ENCODE results near the gene SLC29A2.

SLC29A2 gene

DNA sequence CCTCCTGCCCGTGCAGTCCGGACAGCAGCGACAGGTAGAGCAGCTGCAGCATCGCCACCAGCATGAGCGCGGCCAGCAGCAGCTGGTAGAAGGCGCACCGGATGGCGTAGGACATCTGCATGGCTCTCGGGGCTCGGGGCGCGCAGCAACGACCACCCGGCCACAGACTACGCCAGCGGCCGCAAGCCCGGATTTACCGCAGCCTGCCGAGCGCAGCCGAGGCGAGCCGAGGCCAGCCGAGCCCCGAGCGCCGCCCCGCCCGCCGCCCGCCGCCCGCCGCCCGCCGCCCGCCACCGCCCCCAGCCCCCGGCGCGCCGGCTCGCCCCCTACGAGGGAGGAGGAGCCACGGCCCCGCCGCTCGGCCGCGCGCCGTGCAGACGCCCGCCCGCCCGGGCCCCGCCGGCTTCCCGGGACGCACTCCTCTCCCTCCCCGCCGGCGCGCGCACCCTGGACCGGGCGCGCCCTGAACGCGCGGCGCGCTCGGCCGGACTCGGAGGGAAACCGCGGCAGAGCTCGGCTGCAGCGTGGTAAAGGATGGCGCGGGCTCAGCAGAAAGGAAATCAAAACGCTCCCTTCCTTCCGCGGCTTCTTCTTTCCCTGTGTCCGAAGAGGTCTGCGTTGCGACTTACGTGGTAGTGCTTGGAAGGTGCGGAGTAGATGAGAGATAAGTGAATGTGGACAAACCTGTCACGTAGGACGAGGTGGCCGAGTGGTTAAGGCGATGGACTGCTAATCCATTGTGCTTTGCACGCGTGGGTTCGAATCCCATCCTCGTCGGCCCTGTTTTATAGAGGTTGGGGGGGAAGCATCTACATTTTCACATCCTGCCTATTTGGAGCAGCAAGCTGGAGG lies 23.9 kb downstream of the SLC29A2 start, which contains the start of gene B4GAT1:
B4GAT1 (minus strand) TSS at position 205 of the 852 bp plus-strand sequence; CDS start at position 121, 84 bp downstream.
- peak; percentile 94 for DNase-seq (ENCODE audit: low spot score)

DNA sequence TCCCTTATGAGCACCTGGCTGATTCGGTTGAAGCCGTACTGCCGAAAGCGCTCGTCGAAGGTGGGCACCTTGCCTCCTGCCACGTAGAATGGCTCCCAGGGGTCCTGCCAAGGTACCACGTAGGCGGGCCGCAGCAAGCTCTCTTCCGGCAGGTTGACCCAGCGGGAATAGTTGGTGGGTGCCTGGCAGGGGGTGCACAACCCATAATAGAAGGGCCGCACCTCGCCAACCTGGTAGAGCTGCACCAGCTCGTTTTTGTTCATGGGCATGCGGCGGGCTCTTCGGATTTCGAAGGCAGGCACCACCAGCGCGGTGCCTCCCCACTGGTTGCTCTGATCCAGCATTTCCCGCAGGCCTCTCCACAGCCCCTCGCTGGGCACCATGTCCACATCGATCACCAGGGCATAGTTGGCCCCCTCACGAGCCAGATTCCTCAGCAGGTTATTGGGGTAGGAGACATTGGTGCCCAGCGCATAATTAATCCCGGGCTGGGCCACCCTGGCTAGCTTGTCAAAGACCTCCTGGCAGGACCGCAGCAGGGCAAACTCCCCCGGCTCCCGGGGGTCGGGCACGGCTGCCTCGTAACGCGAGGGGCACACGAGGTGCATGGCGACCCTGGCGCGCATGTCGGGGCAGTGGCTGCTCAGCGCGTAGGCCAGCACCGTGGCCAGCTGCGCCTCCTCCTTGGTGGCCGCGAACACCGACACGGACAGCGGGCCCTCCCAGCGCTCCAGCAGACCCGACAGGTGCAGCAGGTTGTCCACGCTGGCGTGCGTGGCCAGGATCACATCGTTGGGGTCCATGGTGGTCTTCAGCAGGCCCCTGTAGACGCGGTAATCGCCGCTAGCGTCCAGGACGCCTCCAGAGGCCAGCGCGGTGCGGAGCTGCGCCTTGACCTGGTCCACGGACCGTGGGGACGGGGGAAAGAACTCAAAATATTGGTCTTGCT lies 24.8 kb downstream of the SLC29A2 start:
- DNase-seq (ENCODE audit: low spot score), result no peak

DNA sequence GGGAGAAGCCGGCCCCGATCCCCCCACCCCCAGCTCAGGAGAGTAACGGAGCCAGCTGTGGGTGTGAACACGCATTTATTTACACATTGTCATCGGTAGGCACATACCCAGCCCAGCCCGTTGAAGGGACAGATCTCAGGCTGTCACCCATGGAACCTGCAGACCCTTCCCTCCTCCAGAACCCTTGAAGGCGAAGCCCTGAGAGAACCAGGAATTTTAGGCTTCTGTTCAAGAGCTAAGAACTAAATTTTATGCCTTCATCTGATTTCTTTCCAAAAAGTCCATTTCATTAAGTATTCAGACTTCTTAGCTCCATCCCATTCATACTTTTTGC lies 26.3 kb downstream of the SLC29A2 start:
- no peak for DNase-seq (ENCODE audit: low spot score)

DNA sequence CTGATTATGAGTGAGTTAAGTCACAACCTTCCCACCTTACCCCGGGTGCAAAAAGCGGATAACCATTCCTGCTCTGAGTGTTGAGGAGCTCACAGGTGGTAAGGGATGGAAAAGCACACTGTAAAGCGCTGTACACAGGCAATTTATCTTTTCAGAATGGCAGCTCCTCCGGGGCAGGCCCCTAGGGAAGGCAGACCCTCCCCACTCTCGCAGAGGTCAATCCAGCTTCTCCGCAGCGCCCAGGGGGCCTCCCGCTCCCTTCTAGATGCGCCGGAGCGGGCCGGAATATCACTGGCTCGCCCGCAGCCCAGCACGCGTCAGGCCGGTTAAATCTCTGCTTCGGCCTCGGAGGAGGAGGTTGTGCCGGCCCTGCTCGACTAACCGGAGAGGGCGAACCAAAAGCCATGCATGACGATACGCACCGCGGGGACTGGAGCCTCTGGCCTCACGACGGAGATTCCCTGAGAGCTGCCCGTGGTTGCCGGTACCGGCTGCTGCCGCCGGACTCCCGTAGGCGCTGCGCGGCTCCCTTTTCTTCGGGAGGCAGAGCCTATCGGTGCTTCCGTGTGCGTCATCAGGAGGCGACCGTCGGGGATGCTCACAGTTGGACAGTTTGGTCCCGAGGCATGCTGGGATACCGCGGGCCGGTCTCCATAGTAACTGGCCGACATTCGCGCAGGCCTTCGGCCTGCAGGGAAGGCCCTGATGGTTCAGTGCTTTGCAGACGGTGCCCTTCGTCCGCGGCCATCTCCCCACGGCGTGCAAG lies 26.8 kb downstream of the SLC29A2 start, which contains the start of gene BRMS1:
BRMS1 (minus strand) TSS at position 555 of the 766 bp plus-strand sequence. CDS start 2,870 bp downstream, outside the sequence.
- peak; percentile 97 for DNase-seq (ENCODE audit: low spot score)

DNA sequence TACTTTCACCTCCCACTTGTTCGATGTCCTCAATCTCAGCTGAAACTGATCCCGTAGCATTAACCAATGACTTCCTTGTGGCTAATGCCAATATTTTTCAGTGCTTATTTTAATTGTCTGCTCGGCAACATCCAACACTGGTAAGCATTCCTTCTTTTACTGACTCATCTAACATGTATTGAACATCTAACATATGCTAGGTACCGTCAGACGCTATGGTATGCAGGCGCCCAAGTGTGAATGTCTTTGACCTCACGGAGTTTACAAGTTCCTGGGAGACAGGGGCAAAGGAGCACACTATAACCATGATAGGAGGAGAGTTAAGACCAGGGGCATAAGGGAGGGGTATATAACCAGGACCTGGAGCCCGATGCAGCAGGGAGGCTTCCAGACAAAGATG lies 28.4 kb downstream of the SLC29A2 start:
- no peak for DNase-seq (ENCODE audit: low spot score)

DNA sequence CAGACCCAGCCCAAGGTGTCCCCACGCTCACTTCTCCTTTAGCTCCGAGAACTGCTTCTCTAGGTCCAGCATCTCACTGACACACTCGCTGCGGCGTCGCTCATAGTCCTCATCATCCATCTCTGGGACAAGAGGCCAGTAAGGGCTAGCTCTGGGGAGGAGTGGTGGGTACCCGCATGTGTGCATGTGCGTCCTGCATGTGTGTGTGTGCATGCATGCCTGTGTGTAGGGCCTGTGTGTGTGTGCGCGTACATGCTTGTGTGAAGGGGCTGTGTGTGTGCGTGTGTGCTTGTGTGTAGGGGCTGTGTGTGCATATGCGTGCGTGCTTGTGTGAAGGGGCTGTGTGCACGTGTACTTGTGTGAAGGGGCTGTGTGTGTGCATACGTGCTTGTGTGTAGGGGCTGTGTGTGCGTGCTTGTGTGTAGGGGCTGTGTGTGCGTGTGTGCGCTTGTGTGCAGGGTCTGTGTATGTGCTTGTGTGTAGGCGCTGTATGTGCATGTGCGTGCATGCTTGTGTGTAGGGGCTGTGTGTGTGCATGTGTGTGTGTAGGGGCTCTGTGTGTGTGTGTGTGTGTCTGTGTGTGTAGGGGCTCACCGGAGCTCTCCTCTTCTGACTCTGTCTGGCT lies 29.9 kb downstream of the SLC29A2 start:
- no peak for DNase-seq (ENCODE audit: low spot score)

DNA sequence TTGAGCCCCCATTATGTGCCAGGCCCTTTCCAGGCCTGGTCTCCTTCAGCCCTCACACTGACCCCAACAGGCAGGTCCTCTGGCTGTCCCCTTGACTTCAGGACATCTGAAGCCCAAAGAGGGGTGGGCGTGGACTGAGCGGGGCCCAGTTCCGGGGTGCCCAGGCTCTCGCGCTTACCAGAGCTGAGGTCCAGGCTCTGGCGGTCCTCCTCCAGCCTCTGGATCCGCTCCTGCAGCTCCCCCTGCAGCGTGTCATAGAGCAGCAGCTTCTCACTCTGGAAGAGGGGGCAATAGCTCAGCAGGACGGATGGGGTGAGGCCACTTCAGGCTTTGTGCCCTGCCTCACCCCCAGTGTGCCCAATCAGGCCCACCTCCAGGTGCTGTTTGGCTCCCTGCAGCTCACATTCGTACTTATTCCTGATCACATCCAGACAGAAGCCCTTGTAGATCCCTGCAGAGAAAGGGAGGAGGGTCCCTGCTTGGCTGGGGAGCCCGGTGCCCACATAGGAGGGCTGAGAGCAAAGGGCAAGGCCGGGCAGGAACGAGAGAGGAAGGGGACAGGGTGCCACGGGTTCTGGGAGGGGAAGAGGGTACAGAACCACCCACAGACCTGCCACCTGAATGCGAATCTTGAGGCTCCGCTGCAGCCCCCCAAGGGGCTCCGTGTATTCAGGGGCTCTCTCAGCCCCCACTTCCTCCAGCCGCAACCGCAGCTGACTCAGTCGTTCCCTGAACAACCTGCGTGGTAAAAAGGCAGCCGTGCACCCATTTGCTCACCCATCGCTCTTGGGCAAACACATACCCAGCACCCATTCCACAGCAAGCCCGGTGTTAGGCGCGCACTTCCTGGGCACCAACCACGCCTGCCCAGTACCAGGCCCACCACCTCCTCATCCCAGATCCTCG lies 30.7 kb downstream of the SLC29A2 start:
- no peak for DNase-seq (ENCODE audit: low spot score)

DNA sequence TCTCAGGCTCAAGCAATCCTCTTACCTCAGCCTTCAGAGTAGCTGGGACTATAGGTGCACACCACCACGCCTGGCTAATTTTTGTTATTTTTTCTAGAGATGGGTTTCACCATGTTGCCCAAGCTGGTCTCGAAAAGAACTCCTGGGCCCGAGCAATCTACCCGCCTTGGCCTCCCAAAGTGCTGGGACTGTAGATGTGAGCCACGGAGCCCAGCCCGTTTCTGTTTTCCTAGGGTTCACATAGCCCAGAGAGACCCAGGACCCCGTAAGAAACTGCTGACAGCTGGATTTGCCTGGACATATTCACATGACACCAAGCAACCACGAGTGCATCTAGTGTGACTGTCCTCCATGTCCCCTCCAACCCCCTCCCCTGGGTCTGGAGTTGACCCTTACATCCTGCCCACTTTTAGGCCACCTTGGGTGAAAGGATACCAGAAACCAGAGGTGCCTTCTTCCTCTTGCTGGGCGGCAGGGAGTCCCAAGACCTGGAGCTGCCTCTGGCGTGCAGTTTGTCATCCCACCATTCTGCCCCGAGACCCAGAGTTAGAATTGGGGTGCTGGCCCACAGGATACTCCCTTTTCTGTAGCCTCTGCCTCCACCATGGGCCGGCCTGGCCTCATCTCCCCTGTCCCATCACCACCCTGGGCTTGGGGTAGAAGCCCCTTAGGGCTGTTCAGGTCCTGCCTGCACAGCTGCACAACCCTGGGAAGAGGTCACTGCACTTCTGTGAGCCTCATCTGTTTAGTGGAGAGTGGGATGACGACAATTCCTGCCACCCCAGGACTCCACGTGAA lies 31.7 kb downstream of the SLC29A2 start:
- no peak for DNase-seq (ENCODE audit: low spot score)

DNA sequence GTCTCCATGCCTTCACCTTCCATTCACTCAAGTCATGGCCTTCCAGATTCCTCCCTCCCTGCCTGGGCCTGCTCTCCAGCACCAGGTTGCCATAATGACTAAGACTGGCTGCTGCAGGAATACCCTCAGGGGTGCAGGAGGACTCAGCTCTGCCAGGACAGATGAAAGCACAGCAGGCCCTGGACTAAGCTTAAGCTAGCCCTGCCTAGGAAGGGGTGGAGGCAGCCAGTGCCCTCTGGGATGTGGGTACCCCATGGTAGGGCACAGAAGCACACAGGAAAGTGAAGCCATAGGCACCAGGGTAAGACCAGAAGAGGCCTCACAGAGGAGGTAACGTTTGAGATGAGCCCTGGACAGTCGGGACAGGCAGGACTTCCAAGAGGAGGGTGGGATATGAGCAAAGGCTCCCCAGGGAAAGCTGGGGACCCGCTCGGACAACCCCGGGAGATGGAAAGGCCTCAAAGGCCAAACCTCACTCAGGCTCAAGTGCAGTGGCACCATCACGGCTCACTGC lies 32.3 kb downstream of the SLC29A2 start:
- DNase-seq (ENCODE audit: low spot score), result no peak

DNA sequence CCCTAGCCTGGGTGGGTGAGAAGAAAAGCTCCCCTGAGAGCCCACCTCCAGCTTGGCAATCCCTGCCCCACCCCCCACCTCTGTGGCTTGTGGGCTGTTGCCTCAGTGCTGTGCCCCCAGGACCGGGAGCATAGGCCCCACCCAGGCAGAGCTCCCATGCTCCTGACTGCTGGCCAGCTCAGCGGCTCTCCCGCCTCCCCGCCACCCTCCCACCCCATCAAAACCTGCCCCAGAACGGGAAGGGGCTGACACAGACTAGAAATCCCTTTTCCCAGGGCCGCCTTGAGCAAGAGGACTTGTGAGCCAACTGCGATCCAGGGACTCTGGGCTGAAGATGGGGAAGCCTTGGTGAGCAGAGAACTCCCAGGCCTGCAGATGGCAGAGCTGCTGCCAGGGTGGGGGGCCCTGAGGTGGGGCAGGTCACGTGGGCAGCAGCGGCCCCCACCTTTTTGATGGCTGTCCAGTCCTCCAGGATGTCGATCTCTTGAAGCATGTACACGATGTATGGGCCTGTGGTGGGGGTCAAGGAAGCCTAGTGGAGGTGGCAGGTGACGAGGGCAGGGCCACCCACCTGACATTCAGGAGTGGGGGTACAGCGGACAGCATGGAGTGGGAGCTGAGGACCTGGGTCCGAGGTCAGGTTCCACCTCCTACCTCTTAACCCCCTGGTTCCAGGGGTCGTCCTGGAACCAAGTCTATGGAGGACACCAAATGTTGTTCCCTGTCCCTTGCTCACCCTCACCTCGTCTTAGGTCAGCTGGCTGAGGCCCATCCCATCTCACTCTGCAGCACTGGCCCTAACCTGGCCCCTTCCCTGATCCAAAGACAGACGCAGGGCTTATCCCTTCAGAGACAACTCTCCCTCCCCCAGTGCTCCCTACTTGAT lies 33.0 kb downstream of the SLC29A2 start:
- DNase-seq (ENCODE audit: low spot score), result no peak

DNA sequence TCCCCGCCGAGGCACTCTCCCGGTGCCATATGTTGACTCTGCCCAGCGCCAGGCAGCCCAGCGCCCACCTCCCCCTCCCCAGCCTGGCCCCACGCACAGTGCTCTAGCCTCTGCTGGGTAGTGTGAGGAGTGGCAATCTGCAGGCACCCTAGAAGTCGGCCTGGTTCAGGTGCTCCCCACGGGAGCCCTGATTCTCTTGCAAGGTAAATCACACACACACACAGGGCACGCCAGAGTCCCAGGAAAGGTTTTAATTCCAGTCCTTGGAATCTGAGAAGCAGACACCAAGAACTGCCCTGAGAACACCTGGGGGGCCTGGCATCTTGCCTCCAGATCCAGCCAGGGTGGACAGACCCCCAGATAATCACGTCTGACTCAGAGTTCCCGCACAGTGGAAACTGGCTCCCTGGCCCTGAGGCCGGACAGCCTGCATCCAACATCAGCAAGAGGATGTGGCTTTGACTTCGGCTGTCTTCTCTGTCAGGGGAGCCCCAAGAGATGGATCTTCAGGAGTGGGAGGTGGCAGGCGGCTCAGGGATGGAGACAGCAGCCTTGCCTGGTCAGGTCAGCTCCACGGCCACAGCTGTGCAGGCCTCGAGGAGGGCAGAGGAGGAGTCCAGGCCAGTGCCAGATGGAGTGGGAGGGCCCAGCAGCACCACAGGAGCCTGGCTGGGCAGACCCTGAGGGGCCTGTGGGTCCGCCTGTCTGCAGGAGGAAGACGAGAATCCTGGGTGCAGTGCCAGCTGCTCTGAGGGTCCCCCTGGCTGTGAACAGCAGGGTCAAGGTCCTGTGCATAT lies 34.3 kb downstream of the SLC29A2 start:
- peak; percentile 38 for DNase-seq (ENCODE audit: low spot score)

DNA sequence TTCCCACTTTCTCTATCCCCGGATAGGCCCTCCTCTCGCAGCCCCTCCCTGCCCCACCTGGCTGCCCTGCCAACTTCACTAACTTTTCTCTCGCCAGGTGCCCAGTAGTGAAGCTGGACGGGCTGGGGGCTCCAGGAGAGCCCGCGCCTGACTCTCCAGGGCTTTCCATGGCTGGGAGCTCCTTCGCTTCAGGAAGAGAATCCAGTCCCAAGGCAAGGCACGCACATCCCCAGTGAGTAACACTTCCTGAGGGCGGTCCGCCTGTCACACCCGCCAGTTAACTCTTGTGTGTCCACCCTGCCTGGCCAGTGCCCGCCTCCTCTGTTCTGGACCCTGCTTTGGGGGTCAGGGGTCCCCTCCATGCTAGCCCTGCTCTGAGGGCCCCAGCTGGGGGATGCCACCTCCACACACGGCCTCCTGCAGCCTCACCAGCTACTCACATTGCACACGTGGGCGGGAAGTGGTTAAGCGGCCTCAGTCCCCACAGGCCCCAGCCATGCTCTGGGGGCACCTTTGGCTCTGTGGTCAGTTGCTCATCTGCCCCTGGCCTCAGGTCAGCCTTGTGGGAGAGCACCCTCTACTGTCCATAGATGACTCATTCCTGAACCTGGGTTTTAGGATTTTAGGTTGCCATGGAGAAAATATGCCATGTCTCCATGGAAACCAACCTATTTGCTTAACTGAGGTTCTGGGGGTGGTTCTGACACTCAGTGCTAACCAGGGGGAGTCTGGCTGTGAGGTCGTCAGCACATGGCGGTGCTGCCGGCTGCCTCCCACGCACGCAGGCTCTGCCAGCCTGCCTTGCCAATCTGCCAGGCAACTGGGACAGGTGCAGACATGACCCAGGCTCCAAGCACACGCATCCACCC lies 35.1 kb downstream of the SLC29A2 start, which contains the start of gene RIN1:
RIN1 (minus strand) TSS at position 201 of the 869 bp plus-strand sequence; CDS start at position 169, 32 bp downstream.
- DNase-seq (ENCODE audit: low spot score), result peak; percentile 93

DNA sequence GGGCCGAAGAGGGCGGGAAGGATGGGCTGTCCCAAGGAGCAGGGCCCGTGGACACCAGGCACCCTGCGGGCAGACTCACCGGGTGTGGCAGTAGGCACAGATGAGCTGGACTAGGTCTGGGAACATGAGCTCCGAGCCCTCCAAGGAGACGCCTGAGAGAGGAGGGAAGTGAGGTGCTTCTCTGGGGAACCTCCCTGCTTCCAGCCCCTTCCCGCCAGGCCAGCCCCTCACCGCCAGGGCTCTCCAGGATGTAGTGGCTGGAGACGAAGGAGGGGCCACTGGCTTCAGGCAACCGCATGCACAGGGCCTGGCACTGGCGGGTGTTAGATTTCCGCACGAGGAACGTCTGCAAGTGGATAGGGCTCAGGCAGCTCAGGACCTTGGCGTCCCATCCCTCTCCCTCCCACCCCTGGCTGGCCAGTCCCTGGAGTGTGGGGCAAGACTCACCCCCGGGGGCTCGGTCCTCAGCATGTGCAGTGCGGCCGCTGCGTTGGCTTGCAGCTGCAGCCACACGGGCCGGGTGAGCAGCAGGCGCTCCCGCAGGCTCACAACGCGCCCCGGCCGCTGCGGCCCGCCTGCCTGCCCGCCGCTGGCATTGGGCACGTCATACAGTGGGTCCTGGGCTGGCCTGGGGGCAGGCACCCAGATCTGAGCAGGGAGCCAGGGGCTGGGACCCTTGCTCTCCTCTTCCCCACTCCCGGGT lies 35.9 kb downstream of the SLC29A2 start:
- DNase-seq (ENCODE audit: low spot score), result peak; percentile 50

DNA sequence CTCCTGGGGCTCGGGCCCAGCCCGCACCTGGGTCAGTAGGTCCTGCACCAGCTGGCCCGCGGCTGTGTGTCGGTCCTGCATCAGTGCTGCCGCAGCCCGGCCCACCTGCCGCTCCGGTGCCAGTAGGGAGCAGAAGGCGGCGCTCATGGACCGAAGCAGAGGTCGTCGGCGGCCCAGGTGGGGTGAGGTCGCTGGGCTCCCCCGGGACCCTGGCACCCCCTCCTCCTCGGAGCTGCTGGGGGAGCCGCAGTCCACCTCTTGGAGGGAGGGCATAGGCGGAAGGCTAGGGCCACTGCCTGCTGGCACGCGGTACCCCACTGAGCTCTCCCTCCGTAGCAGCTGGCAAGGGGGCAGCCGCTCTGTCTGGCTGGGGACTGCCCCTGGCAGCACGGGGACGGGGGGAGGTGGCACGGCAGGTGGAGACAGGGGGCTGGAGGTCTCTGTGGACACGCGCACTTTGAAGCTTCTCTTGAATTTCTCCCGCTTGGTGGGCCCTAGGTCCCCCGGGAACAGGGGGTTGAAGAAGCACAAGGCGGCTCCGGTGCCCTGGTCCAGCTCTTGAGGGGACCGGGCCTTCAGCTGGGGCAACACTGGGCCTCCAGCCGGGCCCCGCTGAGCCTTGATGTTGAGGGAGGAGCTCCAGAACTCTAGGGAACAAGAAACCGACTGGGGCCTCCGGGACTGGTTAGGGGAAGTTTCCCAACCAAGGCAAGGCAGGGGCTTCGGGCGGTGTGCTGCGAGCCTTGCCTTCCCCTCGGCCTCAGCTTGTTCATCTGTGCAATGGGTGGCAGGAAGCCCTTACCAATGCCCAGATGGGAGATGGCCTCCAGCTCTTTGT lies 36.7 kb downstream of the SLC29A2 start:
- no peak for DNase-seq (ENCODE audit: low spot score)
